Measurements from ENCODE around the gene SFTA2. TPM values are rescaled to one million over a fixed set of nuclear protein-coding genes. Genes with fewer than 3 reads are reported as not detected.

SFTA2 gene
- total and polyA plus RNA-seq, 10 of the 15 experiments (the other 5 are each of a cell fraction or from before 2014, with no cell fraction given): 0.15 to 0.92 (median 0.33) TPM; not detected in 4

DNA sequence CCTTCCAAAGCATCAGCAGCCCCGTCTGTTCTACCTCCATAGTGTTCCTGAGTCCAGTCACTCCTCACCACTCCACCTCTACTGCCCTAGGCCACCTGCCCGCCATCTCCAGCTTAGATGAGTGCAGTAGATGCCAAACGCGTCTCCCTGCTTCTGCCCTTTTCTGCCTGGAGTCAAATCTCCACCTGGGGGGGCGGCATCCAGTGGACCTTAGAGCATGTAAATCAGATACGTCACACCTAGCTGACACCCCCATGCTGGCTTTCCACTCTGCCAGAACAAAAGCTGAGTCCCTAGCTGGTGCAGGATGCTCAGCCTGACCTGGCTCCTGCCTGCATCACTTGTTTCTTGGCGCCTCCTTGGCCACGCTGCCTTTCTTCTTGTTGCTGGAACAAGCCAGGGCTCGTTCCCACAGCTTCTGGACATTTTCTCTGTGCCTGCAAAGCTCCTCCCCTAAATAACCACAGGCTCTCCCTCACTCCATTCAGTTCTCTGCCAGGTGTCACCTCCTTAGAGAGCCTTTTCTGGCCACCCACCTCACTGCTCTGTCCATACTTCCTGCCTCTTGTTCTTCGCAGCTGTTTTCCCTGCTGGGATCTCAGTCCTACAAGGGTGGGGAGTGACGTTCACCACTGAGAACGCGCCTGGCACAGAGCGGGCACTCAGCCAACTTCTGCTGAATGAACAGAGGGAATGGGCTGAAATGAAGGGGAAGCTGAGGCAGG lies 41.9 kb downstream of the SFTA2 start:
- 54% methylated on average over 14 of the region's 14 CpGs for WGBS (ENCODE audit: insufficient coverage, insufficient replicate concordance, low lambda C conversion rate, missing lambda C conversion rate)
- ChIA-PET SMC1A (ENCODE audit: uncharacterized antibody, unreplicated experiment) (interaction anchor here (1.0 to 2.0 kb wide), 2 partner anchors 23 to 49 kb away, joined by 4 to 5 read pairs; no protein-coding TSS in a partner anchor), CTCF (interaction anchor here (1.2 to 2.5 kb wide), 4 partner anchors 23 to 190 kb away, joined by 3 to 8 read pairs (median 6); partner anchors contain the start of gene VARS2), POLR2A (interaction anchor here (1.0 to 1.8 kb wide), 2 partner anchors 10 to 24 kb away, joined by 3 to 5 read pairs; partner anchors contain the start of gene VARS2), RAD21 (ENCODE audit: unreplicated experiment) (interaction anchor here (0.6 to 3.1 kb wide), 4 partner anchors 11 to 209 kb away, joined by 3 to 18 read pairs (median 4); partner anchors contain the start of gene VARS2)
- Histone ChIP-seq H3K79me2 (ENCODE audit: control insufficient read depth, insufficient read depth, low read length) (peaks cover 10% of the 10 kb centered on the region), H3K4me3 (no peak overlapping the region), H3K27me3 (replicated peaks in 1 of 2; ENCODE audit: control insufficient read depth in 2 of 2, insufficient read depth in 2 of 2, low read length in 1 of 2) (no peaks in the 10 kb centered on the region), H2AFZ (ENCODE audit: control insufficient read depth, low read depth, low read length) (no peak overlapping the region), H3K9me3 (replicated peaks; ENCODE audit: control insufficient read depth, insufficient read depth, low read length) (no peaks in the 10 kb centered on the region), H4K20me1 (ENCODE audit: control insufficient read depth, insufficient read depth) (no peaks in the 10 kb centered on the region), H3K36me3 (ENCODE audit: control insufficient read depth in 2 of 2, insufficient read depth in 2 of 2, low read length in 1 of 2) (peaks cover 0 to 6% of the 10 kb centered on the region in 2 experiments; a peak in 3 of 4 replicates), H3K27ac (ENCODE audit: control insufficient read depth, insufficient read depth) (no peak overlapping the region), H3K9ac (ENCODE audit: control insufficient read depth, insufficient read depth, low read length) (no peak overlapping the region), H3K4me1 (ENCODE audit: control insufficient read depth, insufficient read depth, low read length) (peaks cover 13% of the 10 kb centered on the region), H3K4me2 (ENCODE audit: control insufficient read depth, insufficient read depth) (no peak overlapping the region)
- intact Hi-C loops (cut with micrococcal nuclease; ENCODE audit: unreplicated experiment) (no loop called here), in situ Hi-C loops (cut with MboI) (no loop called here)
- ATAC-seq (no peak), FAIRE-seq (no peak), DNase-seq (ENCODE audit: low read depth, low spot score) (no peak)
- BruUV-seq (replicated peaks): no TSS peak
- TF ChIP-seq TCF3 (IDR thresholded peaks at IDR 0.05; ENCODE audit: borderline replicate concordance, insufficient read depth, low read depth, low read length) (no peak), NKRF (conservative IDR thresholded peaks at IDR 0.05) (no peak), POLR2AphosphoS5 (IDR thresholded peaks at IDR 0.05; ENCODE audit: low read length) (no peak), EP300 (IDR thresholded peaks at IDR 0.05; ENCODE audit: borderline replicate concordance in 1 of 2, control insufficient read depth in 1 of 2, low read depth in 2 of 2, low read length in 2 of 2) (no peak), TAF1 (IDR thresholded peaks at IDR 0.05; ENCODE audit: borderline replicate concordance, low read depth, low read length) (no peak), STAT1 (conservative IDR thresholded peaks at IDR 0.05) (no peak), SKIL (IDR thresholded peaks at IDR 0.05; ENCODE audit: low read depth, poor library complexity, severe bottlenecking) (no peak), PKNOX1 (IDR thresholded peaks at IDR 0.05) (no peak), ZNF622 (IDR thresholded peaks at IDR 0.05) (no peak), ZZZ3 (IDR thresholded peaks at IDR 0.05; ENCODE audit: control insufficient read depth, insufficient read length, low read depth) (no peak)
- TF ChIP-seq, protein P1, sequence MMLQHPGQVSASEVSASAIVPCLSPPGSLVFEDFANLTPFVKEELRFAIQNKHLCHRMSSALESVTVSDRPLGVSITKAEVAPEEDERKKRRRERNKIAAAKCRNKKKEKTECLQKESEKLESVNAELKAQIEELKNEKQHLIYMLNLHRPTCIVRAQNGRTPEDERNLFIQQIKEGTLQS (IDR thresholded peaks at IDR 0.05; ENCODE audit: borderline replicate concordance, extremely low read depth, low read depth, low read length): no peak
- TF ChIP-seq, protein P2, sequence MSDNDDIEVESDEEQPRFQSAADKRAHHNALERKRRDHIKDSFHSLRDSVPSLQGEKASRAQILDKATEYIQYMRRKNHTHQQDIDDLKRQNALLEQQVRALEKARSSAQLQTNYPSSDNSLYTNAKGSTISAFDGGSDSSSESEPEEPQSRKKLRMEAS (IDR thresholded peaks at IDR 0.05; ENCODE audit: low read depth, low read length): no peak
